Thoracic aorta (tissue), 2 donors: Measurements from ENCODE around the gene UPF3A. TPM values are rescaled to one million over a fixed set of nuclear protein-coding genes. Genes with fewer than 3 reads are reported as not detected.
"Not testable (repeated sequence)": the region's sequence is repeated elsewhere in the genome, so short reads cannot be mapped to it uniquely, and the experiment has no call there.

Experiments used
- ATAC-seq: fragments of 150-250 bp; one replicate; pipeline ENCODE4 v1.8.0; 2017; ENCODE audit warnings: low read depth; ENCODE audit not compliant: insufficient number of reproducible peaks, low FRiP score
- DNase-seq: peaks from one replicate; pipeline ENCODE4 v3.0.0-alpha.2; 2020; ENCODE audit warnings: low spot score
- H3K27ac ChIP-seq, 2 donors: fragments of 200-600 bp; sonication (generic); 1 replicate in 1 of 2; 2 replicates in 1 of 2; pipeline ENCODE4 v1.5.1; 2016; ENCODE audit warnings: mild to moderate bottlenecking in 2 of 2, moderate library complexity in 2 of 2
- H3K27me3 ChIP-seq: fragments of 200-600 bp; sonication (generic); replicated peaks from 2 replicates; pipeline ENCODE4 v1.6.0; 2016; ENCODE audit warnings: mild to moderate bottlenecking; ENCODE audit not compliant: insufficient read depth
- H3K36me3 ChIP-seq: fragments of 200-600 bp; sonication (generic); one replicate; pipeline ENCODE4 v1.5.1; 2016
- H3K4me1 ChIP-seq, 2 donors: fragments of 200-600 bp; sonication (generic); 1 replicate in 1 of 2; 2 replicates in 1 of 2; pipeline versions ENCODE4 v1.5.1 to v1.6.0; 2016; ENCODE audit warnings: low read depth in 2 of 2, mild to moderate bottlenecking in 1 of 2; ENCODE audit not compliant: control insufficient read depth in 1 of 2
- H3K4me3 ChIP-seq: fragments of 200-600 bp; sonication (generic); 2 replicates; pipeline ENCODE4 v1.5.1; 2016; ENCODE audit warnings: mild to moderate bottlenecking
- H3K9me3 ChIP-seq: fragments of 200-600 bp; sonication (generic); 2 replicates; pipeline ENCODE4 v1.5.1; 2016
- CTCF ChIP-seq: fragments of 200-600 bp; sonication (generic); IDR thresholded peaks from one replicate; pipeline ENCODE4 v1.5.1; 2019; ENCODE audit warnings: antibody characterized with exemption
- total RNA-seq, 2 donors: library from RNA; depleted of rRNA; stranded (reverse); fragments of >200 nt; gene quantifications; one replicate each; pipeline versions ENCODE4 v1.1.0 to v1.2.3, GENCODE V29; 2016

Gene UPF3A
- total RNA-seq, 2 donors from 2014 or later = 25.3 to 32.8 TPM

- no peaks in the 10 kb centered on the region for H3K27me3 ChIP-seq
- ATAC-seq (no peak), DNase-seq (no peak)
- no peaks in the 10 kb centered on the region for H3K4me1 ChIP-seq
- no peak overlapping the region for H3K27ac ChIP-seq
- no peak for TF ChIP-seq CTCF
- H3K4me3 ChIP-seq = no peak overlapping the region
- peaks cover 25% of the 10 kb centered on the region for H3K36me3 ChIP-seq
- H3K9me3 ChIP-seq = no peaks in the 10 kb centered on the region
Observed at GRCh38 chr13:114325729-114326128, 44.3 kb downstream of the UPF3A start.

- no peaks in the 10 kb centered on the region for H3K27me3 ChIP-seq
- TF ChIP-seq CTCF = no peak
Observed at GRCh38 chr13:114328034-114328433, 46.6 kb downstream of the UPF3A start.

GRCh38 chr13:114328595-114328994, 47.2 kb downstream of the UPF3A start:
- Histone ChIP-seq H3K4me3 (no peak overlapping the region), H3K9me3 (no peaks in the 10 kb centered on the region), H3K36me3 (peaks cover 14% of the 10 kb centered on the region), H3K27ac (no peak overlapping the region), H3K27me3 (no peaks in the 10 kb centered on the region), H3K4me1 (no peaks in the 10 kb centered on the region)
- ATAC-seq (no peak), DNase-seq (no peak)
- TF ChIP-seq CTCF = no peak

More at GRCh38 chr13:114328034-114328433, 46.6 kb downstream of the UPF3A start:
- no peak overlapping the region for H3K27ac ChIP-seq
- H3K36me3 ChIP-seq = peaks cover 19% of the 10 kb centered on the region
- H3K4me3 ChIP-seq = no peak overlapping the region
- H3K4me1 ChIP-seq = no peaks in the 10 kb centered on the region
- ATAC-seq (no peak), DNase-seq (no peak)
- H3K9me3 ChIP-seq = no peaks in the 10 kb centered on the region

GRCh38 chr13:114330086-114330485, 48.7 kb downstream of the UPF3A start:
- no peak overlapping the region for H3K4me3 ChIP-seq
- no peaks in the 10 kb centered on the region for H3K4me1 ChIP-seq
- no peak overlapping the region for H3K27ac ChIP-seq
- no peak for TF ChIP-seq CTCF
- H3K9me3 ChIP-seq = no peaks in the 10 kb centered on the region
- no peak for ATAC-seq
- H3K36me3 ChIP-seq = no peaks in the 10 kb centered on the region
- DNase-seq = no peak
- H3K27me3 ChIP-seq = no peaks in the 10 kb centered on the region

GRCh38 chr13:114333881-114334280, 52.5 kb downstream of the UPF3A start:
- not testable (repeated sequence) for DNase-seq, H3K4me1 ChIP-seq, H3K27me3 ChIP-seq, H3K9me3 ChIP-seq, H3K27ac ChIP-seq, H3K36me3 ChIP-seq, H3K4me3 ChIP-seq, ATAC-seq

- ATAC-seq (no peak), DNase-seq (no peak)
- H3K4me3 ChIP-seq = no peak overlapping the region
- no peaks in the 10 kb centered on the region for H3K36me3 ChIP-seq
- no peaks in the 10 kb centered on the region for H3K9me3 ChIP-seq
- H3K4me1 ChIP-seq = no peaks in the 10 kb centered on the region
- TF ChIP-seq CTCF = no peak
- no peak overlapping the region for H3K27ac ChIP-seq
- no peaks in the 10 kb centered on the region for H3K27me3 ChIP-seq
Observed at GRCh38 chr13:114334305-114335053, 53.1 kb downstream of the UPF3A start.

GRCh38 chr13:114336457-114336856, 55.1 kb downstream of the UPF3A start:
- H3K4me1 ChIP-seq, ATAC-seq, H3K27me3 ChIP-seq, H3K36me3 ChIP-seq, H3K9me3 ChIP-seq, H3K27ac ChIP-seq, DNase-seq, H3K4me3 ChIP-seq: not testable (repeated sequence)
